SK-N-SH treated with all-trans-retinoic acid at 6 μM for 48 hours (cell line): ENCODE data around the gene PRKAG3.

Source experiments
- ATAC-seq: fragments of 200-7000 bp; cut with Tn5 transposase; 3 replicates; pipeline ENCODE4 v1.9.1; 2020; ENCODE audit warnings: mild to moderate bottlenecking, moderate library complexity
- ARNTL ChIP-seq: fragments of 450-650 bp; formaldehyde crosslinking; IDR thresholded peaks from 2 replicates; pipeline ENCODE4 v1.5.0; 2020; ENCODE audit warnings: low read depth, mild to moderate bottlenecking, moderate library complexity, borderline replicate concordance
- BACH2 ChIP-seq: fragments of 250-450 bp; sonication (Bioruptor Pico); IDR thresholded peaks from 2 replicates; pipeline ENCODE4 v1.9.0; 2021; ENCODE audit warnings: mild to moderate bottlenecking, borderline replicate concordance
- CSDC2 ChIP-seq: fragments of 250-450 bp; sonication (Bioruptor Pico); IDR thresholded peaks from 2 replicates; pipeline ENCODE4 v1.5.0; 2020; ENCODE audit warnings: mild to moderate bottlenecking, moderate library complexity
- ESRRG ChIP-seq: fragments of 250-450 bp; sonication (Bioruptor Pico); IDR thresholded peaks from 2 replicates; pipeline ENCODE4 v1.6.1; 2021; ENCODE audit warnings: mild to moderate bottlenecking
- GLIS3 ChIP-seq: fragments of 250-450 bp; sonication (Bioruptor Pico); IDR thresholded peaks from 2 replicates; pipeline ENCODE4 v1.5.0; 2020; ENCODE audit warnings: mild to moderate bottlenecking, moderate library complexity
- ISL1 ChIP-seq: fragments of 250-450 bp; sonication (Bioruptor Pico); IDR thresholded peaks from 2 replicates; pipeline ENCODE4 v2.1.2; 2022; ENCODE audit warnings: mild to moderate bottlenecking, moderate library complexity
- OSR1 ChIP-seq: fragments of 250-450 bp; sonication (Bioruptor Pico); IDR thresholded peaks from 2 replicates; pipeline ENCODE4 v1.8.0; 2022; ENCODE audit warnings: moderate library complexity, mild to moderate bottlenecking, inconsistent platforms
- PPARA ChIP-seq: fragments of 250-450 bp; sonication (Bioruptor Pico); IDR thresholded peaks from 2 replicates; pipeline ENCODE4 v1.5.0; 2020; ENCODE audit warnings: mild to moderate bottlenecking, borderline replicate concordance
- RARB ChIP-seq: fragments of 250-450 bp; sonication (Bioruptor Pico); IDR thresholded peaks from 2 replicates; pipeline ENCODE4 v1.8.0; 2021; ENCODE audit warnings: mild to moderate bottlenecking, moderate library complexity
- SNAI2 ChIP-seq: fragments of 250-450 bp; sonication (Bioruptor Pico); IDR thresholded peaks from 2 replicates; pipeline ENCODE4 v1.5.0; 2020; ENCODE audit warnings: mild to moderate bottlenecking, moderate library complexity
- TCF4 ChIP-seq: fragments of 250-450 bp; sonication (Bioruptor Pico); IDR thresholded peaks from 2 replicates; pipeline ENCODE4 v1.8.0; 2021; ENCODE audit warnings: mild to moderate bottlenecking, moderate library complexity, borderline replicate concordance
- TOX ChIP-seq: fragments of 250-450 bp; sonication (Bioruptor Pico); IDR thresholded peaks from 2 replicates; pipeline ENCODE4 v1.8.0; 2021; ENCODE audit warnings: mild to moderate bottlenecking, moderate library complexity, borderline replicate concordance
- ZC3H10 ChIP-seq: fragments of 250-450 bp; sonication (Bioruptor Pico); IDR thresholded peaks from 2 replicates; pipeline ENCODE4 v1.5.1; 2021; ENCODE audit warnings: mild to moderate bottlenecking, moderate library complexity
- ZFP3 ChIP-seq: fragments of 250-450 bp; sonication (Bioruptor Pico); IDR thresholded peaks from 2 replicates; pipeline ENCODE4 v1.5.0; 2020; ENCODE audit warnings: mild to moderate bottlenecking, moderate library complexity
- ZFP30 ChIP-seq: fragments of 450-650 bp; formaldehyde crosslinking; IDR thresholded peaks from 2 replicates; pipeline ENCODE4 v1.5.0; 2022; ENCODE audit warnings: mild to moderate bottlenecking, moderate library complexity
- ZNF565 ChIP-seq: fragments of 450-650 bp; formaldehyde crosslinking; conservative IDR thresholded peaks from 2 replicates; pipeline ENCODE4 v1.5.0; 2020; ENCODE audit warnings: low read depth, mild to moderate bottlenecking, moderate library complexity
- ZNF70 ChIP-seq: fragments of 450-650 bp; formaldehyde crosslinking; IDR thresholded peaks from 2 replicates; pipeline ENCODE4 v1.5.0; 2020; ENCODE audit warnings: mild to moderate bottlenecking, moderate library complexity
- ZNF8 ChIP-seq: fragments of 450-650 bp; formaldehyde crosslinking; IDR thresholded peaks from 2 replicates; pipeline ENCODE4 v1.5.0; 2020; ENCODE audit warnings: mild to moderate bottlenecking, moderate library complexity
- TF ChIP-seq, protein P1 (sequence below): fragments of 250-450 bp; sonication (Bioruptor Pico); IDR thresholded peaks from 2 replicates; pipeline ENCODE4 v1.5.0; 2020; ENCODE audit warnings: mild to moderate bottlenecking, moderate library complexity
- TF ChIP-seq, protein P2 (sequence below): fragments of 250-450 bp; sonication (Bioruptor Pico); IDR thresholded peaks from 2 replicates; pipeline ENCODE4 v1.5.1; 2020; ENCODE audit warnings: low read depth, mild to moderate bottlenecking, moderate library complexity
- TF ChIP-seq, protein P3 (sequence below): fragments of 250-450 bp; sonication (Bioruptor Pico); IDR thresholded peaks from 2 replicates; pipeline ENCODE4 v1.5.1; 2021; ENCODE audit warnings: mild to moderate bottlenecking, moderate library complexity
- TF ChIP-seq, protein P4 (sequence below): fragments of 250-450 bp; sonication (Bioruptor Pico); IDR thresholded peaks from 2 replicates; pipeline ENCODE4 v1.8.0; 2020; ENCODE audit warnings: mild to moderate bottlenecking, moderate library complexity, borderline replicate concordance
- TF ChIP-seq, protein P5 (sequence below): fragments of 250-450 bp; sonication (Bioruptor Pico); IDR thresholded peaks from 2 replicates; pipeline ENCODE4 v1.8.0; 2021; ENCODE audit warnings: low read depth, mild to moderate bottlenecking, moderate library complexity, borderline replicate concordance

Gene PRKAG3

DNA sequence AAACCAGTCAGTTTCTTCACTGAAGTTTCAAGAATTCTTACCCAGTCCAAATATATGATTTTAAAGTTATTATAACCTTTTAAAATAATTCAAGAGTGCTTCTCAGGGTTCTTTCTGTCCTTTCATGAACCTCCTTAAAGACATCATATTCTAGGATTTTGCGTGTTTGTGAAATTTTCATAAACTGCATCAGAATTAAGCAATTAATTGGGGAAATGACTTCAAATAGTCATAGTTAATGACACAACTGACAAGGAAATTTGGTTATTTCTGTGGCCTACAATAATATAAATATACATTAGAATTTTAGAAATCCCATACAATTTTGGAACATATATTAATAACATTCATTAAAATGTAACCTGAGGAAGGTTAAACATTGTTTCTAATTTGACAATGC lies 39.2 kb downstream of the PRKAG3 start (continued):
- TF ChIP-seq, protein P1, sequence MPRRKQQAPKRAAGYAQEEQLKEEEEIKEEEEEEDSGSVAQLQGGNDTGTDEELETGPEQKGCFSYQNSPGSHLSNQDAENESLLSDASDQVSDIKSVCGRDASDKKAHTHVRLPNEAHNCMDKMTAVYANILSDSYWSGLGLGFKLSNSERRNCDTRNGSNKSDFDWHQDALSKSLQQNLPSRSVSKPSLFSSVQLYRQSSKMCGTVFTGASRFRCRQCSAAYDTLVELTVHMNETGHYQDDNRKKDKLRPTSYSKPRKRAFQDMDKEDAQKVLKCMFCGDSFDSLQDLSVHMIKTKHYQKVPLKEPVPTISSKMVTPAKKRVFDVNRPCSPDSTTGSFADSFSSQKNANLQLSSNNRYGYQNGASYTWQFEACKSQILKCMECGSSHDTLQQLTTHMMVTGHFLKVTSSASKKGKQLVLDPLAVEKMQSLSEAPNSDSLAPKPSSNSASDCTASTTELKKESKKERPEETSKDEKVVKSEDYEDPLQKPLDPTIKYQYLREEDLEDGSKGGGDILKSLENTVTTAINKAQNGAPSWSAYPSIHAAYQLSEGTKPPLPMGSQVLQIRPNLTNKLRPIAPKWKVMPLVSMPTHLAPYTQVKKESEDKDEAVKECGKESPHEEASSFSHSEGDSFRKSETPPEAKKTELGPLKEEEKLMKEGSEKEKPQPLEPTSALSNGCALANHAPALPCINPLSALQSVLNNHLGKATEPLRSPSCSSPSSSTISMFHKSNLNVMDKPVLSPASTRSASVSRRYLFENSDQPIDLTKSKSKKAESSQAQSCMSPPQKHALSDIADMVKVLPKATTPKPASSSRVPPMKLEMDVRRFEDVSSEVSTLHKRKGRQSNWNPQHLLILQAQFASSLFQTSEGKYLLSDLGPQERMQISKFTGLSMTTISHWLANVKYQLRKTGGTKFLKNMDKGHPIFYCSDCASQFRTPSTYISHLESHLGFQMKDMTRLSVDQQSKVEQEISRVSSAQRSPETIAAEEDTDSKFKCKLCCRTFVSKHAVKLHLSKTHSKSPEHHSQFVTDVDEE, result no peak
- TF ChIP-seq ZC3H10 (CRISPR knock-in tag), result no peak
- no peak for TF ChIP-seq ZFP30 (CRISPR knock-in tag)
- TF ChIP-seq GLIS3, result no peak

DNA sequence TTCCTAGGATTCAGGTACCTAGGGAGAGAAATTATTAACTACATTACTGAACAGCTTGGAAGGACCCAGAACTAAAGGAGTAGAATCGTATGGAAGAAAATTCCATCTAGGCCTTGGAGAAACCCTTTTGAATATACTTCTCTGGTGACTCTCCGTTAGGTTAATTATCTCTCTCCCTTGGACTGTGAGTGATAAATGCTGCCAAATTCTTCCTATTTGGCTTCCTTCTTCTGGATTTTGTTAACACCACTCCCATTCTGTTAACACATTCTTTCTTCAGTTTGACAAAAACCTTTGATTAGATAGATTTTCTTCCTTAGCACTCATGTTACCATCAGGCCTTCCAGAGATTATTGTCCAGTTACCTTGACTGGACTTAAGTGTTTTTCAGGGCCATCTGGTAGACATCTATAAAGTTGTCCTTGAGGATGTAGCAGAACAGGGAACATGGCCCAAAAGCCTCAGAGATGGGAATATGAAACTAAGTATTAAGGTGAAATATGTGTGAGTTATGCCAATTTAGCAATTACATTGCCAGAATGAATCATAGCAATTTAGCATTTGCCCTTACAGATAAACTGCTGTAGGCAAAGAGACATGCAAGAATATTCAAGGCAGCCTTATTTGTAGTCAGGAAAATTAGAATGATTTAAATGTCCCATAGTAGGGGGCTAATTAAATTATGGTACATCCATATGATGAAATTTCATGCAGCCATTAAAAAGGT lies 42.9 kb downstream of the PRKAG3 start:
- TF ChIP-seq GLIS3 (no peak), ZFP30 (CRISPR knock-in tag) (no peak), ISL1 (CRISPR knock-in tag) (peak; percentile 90), ZNF8 (CRISPR knock-in tag) (no peak), ZNF70 (CRISPR knock-in tag) (no peak), TCF4 (0 out of 2 replicates have a peak, but pooled peaks have one; percentile 26), SNAI2 (CRISPR knock-in tag) (no peak), ZC3H10 (CRISPR knock-in tag) (no peak), ARNTL (CRISPR knock-in tag) (no peak), BACH2 (CRISPR knock-in tag) (no peak), RARB (CRISPR knock-in tag) (no peak), CSDC2 (0 out of 2 replicates have a peak, but pooled peaks have one; percentile 34), ESRRG (CRISPR knock-in tag) (no peak), TOX (CRISPR knock-in tag) (no peak), ZNF565 (CRISPR knock-in tag) (no peak), OSR1 (no peak), ZFP3 (no peak), PPARA (CRISPR knock-in tag) (no peak)
- TF ChIP-seq, protein P2, sequence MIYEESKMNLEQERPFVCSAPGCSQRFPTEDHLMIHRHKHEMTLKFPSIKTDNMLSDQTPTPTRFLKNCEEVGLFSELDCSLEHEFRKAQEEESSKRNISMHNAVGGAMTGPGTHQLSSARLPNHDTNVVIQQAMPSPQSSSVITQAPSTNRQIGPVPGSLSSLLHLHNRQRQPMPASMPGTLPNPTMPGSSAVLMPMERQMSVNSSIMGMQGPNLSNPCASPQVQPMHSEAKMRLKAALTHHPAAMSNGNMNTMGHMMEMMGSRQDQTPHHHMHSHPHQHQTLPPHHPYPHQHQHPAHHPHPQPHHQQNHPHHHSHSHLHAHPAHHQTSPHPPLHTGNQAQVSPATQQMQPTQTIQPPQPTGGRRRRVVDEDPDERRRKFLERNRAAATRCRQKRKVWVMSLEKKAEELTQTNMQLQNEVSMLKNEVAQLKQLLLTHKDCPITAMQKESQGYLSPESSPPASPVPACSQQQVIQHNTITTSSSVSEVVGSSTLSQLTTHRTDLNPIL, result no peak
- TF ChIP-seq, protein P3, sequence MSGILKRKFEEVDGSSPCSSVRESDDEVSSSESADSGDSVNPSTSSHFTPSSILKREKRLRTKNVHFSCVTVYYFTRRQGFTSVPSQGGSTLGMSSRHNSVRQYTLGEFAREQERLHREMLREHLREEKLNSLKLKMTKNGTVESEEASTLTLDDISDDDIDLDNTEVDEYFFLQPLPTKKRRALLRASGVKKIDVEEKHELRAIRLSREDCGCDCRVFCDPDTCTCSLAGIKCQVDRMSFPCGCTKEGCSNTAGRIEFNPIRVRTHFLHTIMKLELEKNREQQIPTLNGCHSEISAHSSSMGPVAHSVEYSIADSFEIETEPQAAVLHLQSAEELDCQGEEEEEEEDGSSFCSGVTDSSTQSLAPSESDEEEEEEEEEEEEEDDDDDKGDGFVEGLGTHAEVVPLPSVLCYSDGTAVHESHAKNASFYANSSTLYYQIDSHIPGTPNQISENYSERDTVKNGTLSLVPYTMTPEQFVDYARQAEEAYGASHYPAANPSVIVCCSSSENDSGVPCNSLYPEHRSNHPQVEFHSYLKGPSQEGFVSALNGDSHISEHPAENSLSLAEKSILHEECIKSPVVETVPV, result no peak
- TF ChIP-seq, protein P1, result no peak
- TF ChIP-seq, protein P4, sequence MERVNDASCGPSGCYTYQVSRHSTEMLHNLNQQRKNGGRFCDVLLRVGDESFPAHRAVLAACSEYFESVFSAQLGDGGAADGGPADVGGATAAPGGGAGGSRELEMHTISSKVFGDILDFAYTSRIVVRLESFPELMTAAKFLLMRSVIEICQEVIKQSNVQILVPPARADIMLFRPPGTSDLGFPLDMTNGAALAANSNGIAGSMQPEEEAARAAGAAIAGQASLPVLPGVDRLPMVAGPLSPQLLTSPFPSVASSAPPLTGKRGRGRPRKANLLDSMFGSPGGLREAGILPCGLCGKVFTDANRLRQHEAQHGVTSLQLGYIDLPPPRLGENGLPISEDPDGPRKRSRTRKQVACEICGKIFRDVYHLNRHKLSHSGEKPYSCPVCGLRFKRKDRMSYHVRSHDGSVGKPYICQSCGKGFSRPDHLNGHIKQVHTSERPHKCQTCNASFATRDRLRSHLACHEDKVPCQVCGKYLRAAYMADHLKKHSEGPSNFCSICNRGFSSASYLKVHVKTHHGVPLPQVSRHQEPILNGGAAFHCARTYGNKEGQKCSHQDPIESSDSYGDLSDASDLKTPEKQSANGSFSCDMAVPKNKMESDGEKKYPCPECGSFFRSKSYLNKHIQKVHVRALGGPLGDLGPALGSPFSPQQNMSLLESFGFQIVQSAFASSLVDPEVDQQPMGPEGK (CRISPR knock-in tag), result peak; percentile 39; the same call in 1 of the 2 replicates
- TF ChIP-seq, protein P5, sequence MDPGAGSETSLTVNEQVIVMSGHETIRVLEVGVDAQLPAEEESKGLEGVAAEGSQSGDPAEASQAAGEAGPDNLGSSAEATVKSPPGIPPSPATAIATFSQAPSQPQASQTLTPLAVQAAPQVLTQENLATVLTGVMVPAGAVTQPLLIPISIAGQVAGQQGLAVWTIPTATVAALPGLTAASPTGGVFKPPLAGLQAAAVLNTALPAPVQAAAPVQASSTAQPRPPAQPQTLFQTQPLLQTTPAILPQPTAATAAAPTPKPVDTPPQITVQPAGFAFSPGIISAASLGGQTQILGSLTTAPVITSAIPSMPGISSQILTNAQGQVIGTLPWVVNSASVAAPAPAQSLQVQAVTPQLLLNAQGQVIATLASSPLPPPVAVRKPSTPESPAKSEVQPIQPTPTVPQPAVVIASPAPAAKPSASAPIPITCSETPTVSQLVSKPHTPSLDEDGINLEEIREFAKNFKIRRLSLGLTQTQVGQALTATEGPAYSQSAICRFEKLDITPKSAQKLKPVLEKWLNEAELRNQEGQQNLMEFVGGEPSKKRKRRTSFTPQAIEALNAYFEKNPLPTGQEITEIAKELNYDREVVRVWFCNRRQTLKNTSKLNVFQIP (CRISPR knock-in tag), result no peak
- no peak; the same call in 2 of the 3 replicates for ATAC-seq
